Progenitor cell of endocrine pancreas (in vitro differentiated cells): ENCODE data around the gene NR3C1. TPM values are rescaled to one million over a fixed set of nuclear protein-coding genes. Genes with fewer than 3 reads are reported as not detected.
A peak's percentile ranks its signal among the peaks of the same experiment; 100 is the strongest.

Experiments used
- DNase-seq: peaks from one replicate; pipeline ENCODE4 v3.0.0; 2021; ENCODE audit warnings: low spot score; ENCODE audit not compliant: unreplicated experiment
- H3K27ac Mint-ChIP-seq: 2 replicates; pipeline ENCODE4 v1.8.0; 2021; ENCODE audit warnings: mild to moderate bottlenecking, moderate library complexity, mixed read lengths
- H3K27me3 Mint-ChIP-seq: 2 replicates; pipeline ENCODE4 v1.8.0; 2021; ENCODE audit warnings: mixed read lengths
- H3K36me3 Mint-ChIP-seq: 2 replicates; pipeline ENCODE4 v1.8.0; 2022; ENCODE audit warnings: mixed read lengths; ENCODE audit not compliant: insufficient read depth
- H3K4me1 Mint-ChIP-seq: 2 replicates; pipeline ENCODE4 v1.8.0; 2021; ENCODE audit warnings: low read depth, mixed read lengths
- H3K4me3 Mint-ChIP-seq: 2 replicates; pipeline ENCODE4 v1.8.0; 2021; ENCODE audit warnings: low read depth, mild to moderate bottlenecking, moderate library complexity, mixed read lengths
- H3K9me3 Mint-ChIP-seq: 2 replicates; pipeline ENCODE4 v1.8.0; 2021; ENCODE audit warnings: low read depth, mixed read lengths
- CTCF ChIP-seq: fragments of 200-600 bp; sonication (generic); IDR thresholded peaks from one replicate; pipeline ENCODE4 v1.5.0; 2021; ENCODE audit warnings: antibody characterized with exemption, mild to moderate bottlenecking; ENCODE audit not compliant: unreplicated experiment
- long read RNA-seq: library from polyadenylated mRNA; unstranded; transcript quantifications from one replicate; pipeline ENCODE4 v2.0.0, GENCODE V29; 2020
- total RNA-seq: library from RNA; stranded (reverse); gene quantifications from 2 replicates; pipeline ENCODE4 v1.2.1, GENCODE V29; 2021

NR3C1 gene
- total RNA-seq: 6.1 and 6.7 TPM in 2 replicates
- long read RNA-seq, full-length matches to known transcripts: 2 of 14 reads
- long read RNA-seq, partial matches to known transcripts: 12 of 14 reads
- long read RNA-seq, other reads (novel, unspliced or antisense): 0 of 14 reads

GRCh38 chr5:143403593-143404415, at the start of gene NR3C1:
Gene NR3C1 (minus strand): TSS chr5:143403686. CDS start chr5:143400839, 2,847 bp downstream.
- Mint-ChIP-seq H3K9me3 (no peaks in the 10 kb centered on the region), H3K36me3 (no peaks in the 10 kb centered on the region), H3K4me1 (peaks cover 24% of the 10 kb centered on the region), H3K4me3 (peak within 1 kb of the TSS; percentile 94), H3K27me3 (peaks cover 42% of the 10 kb centered on the region), H3K27ac (no peak within 1 kb of the TSS)
- peak; percentile 61 for DNase-seq
- TF ChIP-seq CTCF: peak; percentile 58

GRCh38 chr5:143449772-143450171, 46.3 kb upstream of the NR3C1 start:
- Mint-ChIP-seq H3K9me3 (no peaks in the 10 kb centered on the region), H3K27me3 (no peaks in the 10 kb centered on the region), H3K4me1 (peaks cover 2% of the 10 kb centered on the region), H3K4me3 (no peak overlapping the region), H3K27ac (no peak overlapping the region), H3K36me3 (no peaks in the 10 kb centered on the region)
- DNase-seq: no peak
- TF ChIP-seq CTCF: no peak

GRCh38 chr5:143448518-143448917, 45.0 kb upstream of the NR3C1 start:
- no peak for TF ChIP-seq CTCF
- no peaks in the 10 kb centered on the region for H3K27me3 Mint-ChIP-seq
- H3K27ac Mint-ChIP-seq: no peak overlapping the region
- peaks cover 2% of the 10 kb centered on the region for H3K4me1 Mint-ChIP-seq
- no peaks in the 10 kb centered on the region for H3K9me3 Mint-ChIP-seq
- no peak for DNase-seq
- no peaks in the 10 kb centered on the region for H3K36me3 Mint-ChIP-seq
- no peak overlapping the region for H3K4me3 Mint-ChIP-seq

GRCh38 chr5:143447983-143448382, 44.5 kb upstream of the NR3C1 start:
- Mint-ChIP-seq H3K4me3 (no peak overlapping the region), H3K4me1 (peaks cover 2% of the 10 kb centered on the region), H3K9me3 (no peaks in the 10 kb centered on the region), H3K27ac (no peak overlapping the region), H3K36me3 (no peaks in the 10 kb centered on the region), H3K27me3 (no peaks in the 10 kb centered on the region)
- TF ChIP-seq CTCF: no peak
- no peak for DNase-seq

- TF ChIP-seq CTCF: no peak
- no peak for DNase-seq
- no peaks in the 10 kb centered on the region for H3K27me3 Mint-ChIP-seq
- no peaks in the 10 kb centered on the region for H3K36me3 Mint-ChIP-seq
- no peak overlapping the region for H3K4me3 Mint-ChIP-seq
- H3K9me3 Mint-ChIP-seq: no peaks in the 10 kb centered on the region
- H3K27ac Mint-ChIP-seq: no peak overlapping the region
- peaks cover 2% of the 10 kb centered on the region for H3K4me1 Mint-ChIP-seq
These were observed 43.2 kb upstream of the NR3C1 start for GRCh38 chr5:143446535-143447226.
